Activated CD8-positive, alpha-beta memory T cell treated with anti-CD3 and anti-CD28 coated beads for 4 hours (primary cell): ENCODE data around the gene AGTRAP.

Experiments
- DNase-seq, 2 donors: peaks; one replicate each; pipeline ENCODE4 v3.0.0-alpha.2; 2020; ENCODE audit warnings: low read depth in 2 of 2

AGTRAP gene

DNA sequence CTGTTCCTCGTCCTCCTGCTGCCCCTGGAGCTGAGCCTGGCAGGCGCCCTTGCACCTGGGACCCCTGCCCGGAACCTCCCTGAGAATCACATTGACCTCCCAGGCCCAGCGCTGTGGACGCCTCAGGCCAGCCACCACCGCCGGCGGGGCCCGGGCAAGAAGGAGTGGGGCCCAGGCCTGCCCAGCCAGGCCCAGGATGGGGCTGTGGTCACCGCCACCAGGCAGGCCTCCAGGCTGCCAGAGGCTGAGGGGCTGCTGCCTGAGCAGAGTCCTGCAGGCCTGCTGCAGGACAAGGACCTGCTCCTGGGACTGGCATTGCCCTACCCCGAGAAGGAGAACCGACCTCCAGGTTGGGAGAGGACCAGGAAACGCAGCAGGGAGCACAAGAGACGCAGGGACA lies 29.6 kb upstream of the AGTRAP start:
- DNase-seq, result no peak

GRCh38 chr1:11707621-11708276 lies 28.2 kb upstream of the AGTRAP start:
- DNase-seq, result no peak

DNA sequence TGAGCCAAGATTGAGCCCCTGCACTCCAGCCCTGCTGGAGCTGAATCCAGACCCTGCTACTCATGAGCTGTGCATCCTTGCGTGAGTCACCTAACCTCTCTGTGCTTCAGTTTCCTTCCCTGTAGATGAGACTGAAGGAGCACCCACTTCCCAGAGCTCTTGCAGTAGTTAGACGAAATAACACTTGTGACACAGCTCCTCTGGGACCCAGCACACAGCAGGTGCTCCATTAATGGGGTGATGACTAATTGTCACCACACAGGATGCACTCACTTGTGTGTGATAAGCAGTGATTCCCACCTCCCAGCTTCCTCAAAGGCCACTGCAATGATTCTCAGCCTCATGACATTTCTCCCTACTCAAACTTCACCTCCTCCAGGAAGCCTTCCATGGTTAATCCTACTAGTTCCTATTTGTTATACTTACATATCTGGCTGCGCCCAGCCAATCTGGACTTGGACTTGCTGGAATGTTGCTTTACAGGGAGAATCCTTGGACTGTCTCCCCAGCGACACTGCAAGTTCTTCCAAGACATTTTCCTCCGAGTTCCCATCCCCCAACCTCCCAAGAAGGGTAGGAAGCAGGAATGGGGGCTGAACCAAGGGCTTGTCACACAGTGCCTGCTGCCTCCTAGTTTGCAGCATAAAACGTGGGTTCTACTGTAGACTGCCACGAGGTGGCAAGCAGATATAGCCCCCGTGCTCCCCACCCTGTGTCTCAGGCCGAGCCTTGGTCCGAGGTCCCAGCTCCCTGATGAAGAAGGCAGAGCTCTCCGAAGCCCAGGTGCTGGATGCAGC lies 27.2 kb upstream of the AGTRAP start:
- no peak for DNase-seq

- DNase-seq, result no peak
Observed at GRCh38 chr1:11711490-11711889, 24.4 kb upstream of the AGTRAP start.

DNA sequence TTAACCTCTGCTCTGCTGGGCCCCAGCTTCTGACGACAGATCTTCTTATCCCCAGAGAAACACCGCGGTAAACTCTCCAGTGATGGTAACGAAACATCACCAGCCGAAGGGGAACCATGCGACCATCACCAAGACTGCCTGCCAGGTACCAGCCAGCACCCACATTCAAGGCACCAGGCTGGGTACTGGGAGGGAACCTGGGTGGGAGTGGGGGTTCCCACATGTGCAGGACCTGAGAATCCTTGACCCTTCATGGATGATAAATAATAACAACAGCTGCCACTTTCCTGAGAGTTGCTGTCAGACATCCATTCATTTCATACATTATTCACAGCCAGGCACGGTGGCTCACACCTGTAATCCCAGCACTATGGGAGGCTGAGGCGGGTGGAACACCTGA lies 23.7 kb upstream of the AGTRAP start:
- DNase-seq, result no peak

GRCh38 chr1:11713095-11713494 lies 22.8 kb upstream of the AGTRAP start:
- DNase-seq, result no peak

DNA sequence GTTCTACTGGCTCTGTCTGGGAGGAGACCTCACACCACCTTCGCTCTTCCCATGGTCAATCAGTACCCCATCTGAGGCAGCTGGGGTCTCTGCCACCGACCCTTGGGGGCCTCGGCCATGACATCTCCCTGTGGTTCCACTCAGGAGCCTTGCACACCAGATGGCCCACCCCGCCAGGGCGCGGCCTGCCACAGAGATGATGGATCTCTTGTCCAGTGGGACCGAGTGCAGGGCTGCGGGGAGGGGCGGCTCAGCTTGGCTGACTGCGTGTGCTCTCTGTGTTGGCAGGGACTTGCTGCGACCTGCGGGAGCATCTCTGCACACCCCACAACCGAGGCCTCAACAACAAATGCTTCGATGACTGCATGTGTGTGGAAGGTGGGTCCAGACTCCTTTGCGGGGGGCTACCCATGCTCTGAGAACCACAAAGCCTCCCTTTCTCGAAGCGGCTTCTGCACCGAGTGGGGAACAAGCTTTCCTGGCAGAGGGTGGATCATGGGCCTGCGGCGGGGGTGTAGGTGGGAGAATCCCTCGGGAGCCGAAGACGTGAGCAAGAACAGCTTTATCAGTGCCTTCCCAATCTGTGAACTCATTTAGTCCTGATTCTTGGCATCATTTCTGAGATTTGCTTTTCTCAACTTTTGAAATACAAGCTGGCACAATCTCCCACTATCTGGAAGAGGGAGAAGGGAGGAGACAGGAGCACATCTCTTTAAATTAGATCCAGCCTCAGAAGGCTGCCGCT lies 20.9 kb upstream of the AGTRAP start:
- no peak for DNase-seq

- peak; percentile 74 for DNase-seq
Observed at GRCh38 chr1:11719313-11720032, 16.5 kb upstream of the AGTRAP start.

DNA sequence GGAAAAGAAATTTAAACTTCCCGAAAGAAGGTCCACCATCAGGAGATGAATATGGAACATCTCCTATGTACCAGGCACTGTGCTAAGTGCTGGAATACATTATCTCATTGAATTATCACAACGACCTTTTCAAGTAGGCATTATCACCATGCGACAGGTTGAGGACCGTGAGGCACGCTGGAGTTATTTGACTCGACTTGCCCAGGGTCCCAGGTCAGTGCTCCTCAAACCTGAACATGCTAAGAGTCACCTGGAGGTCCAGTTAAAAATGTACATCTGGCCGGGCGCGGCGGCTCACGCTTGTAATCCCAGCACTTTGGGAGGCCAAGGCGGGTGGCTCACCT lies 15.9 kb upstream of the AGTRAP start:
- no peak for DNase-seq

DNA sequence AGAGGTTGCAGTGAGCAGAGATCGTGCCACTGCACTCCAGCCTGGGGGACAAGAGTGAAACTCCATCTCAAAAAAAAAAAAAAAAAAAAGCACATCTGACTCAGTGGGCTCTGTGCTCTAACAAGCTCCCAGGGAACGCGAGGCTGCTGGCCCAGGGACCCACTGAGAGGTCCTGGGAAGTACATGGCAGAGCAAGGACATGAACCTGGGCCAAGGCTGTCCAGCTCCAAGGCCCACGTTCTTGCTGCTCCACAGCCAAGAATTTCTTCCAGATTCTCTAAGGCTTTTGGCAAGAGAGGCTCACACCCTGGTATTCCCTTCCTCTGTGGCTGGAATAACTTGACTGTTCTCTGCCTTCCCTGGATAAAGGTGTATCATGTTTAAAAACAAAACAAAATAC lies 15.4 kb upstream of the AGTRAP start:
- DNase-seq, result no peak

GRCh38 chr1:11721311-11721710 lies 14.6 kb upstream of the AGTRAP start:
- no peak for DNase-seq

DNA sequence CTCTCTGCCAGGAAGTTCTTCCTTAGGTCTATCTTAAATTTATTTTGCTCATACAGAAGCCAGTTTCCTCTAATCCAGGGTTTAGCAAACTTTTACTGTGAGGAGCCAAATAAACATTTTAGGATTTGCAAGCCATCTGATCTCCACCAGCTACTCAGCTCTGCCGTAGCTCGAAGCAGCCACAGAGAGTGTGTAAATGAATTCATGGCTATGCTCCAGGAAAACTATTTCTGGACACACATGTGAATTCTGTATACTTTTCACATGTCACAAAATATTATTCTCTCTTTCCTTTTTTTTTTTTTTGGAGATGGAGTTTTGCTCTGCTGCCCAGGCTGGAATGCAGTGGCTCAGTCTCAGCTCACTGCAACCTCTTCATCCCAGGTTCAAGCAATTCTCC lies 13.4 kb upstream of the AGTRAP start:
- DNase-seq, result no peak

DNA sequence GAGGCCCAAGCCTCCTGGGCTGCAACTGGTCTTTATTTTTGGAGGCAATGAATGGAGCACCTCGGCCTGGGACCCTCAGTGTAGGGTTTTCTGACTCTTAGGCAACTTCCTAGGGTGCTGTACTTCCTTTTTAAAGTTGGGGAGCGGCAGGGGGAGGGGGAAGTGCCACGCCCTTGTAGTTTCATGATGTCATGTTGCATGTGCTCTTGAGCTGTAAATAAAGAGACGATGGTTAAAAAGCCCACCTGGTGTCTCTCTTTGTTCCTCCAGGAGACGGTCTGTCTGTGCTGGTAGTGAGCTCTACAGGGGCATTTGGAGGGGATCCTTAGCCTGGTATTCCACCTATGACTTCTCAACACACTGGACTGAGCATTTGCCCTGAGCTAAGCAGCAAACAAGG lies 10.3 kb upstream of the AGTRAP start:
- no peak for DNase-seq

GRCh38 chr1:11727119-11727518 lies 8.8 kb upstream of the AGTRAP start:
- no peak for DNase-seq

DNA sequence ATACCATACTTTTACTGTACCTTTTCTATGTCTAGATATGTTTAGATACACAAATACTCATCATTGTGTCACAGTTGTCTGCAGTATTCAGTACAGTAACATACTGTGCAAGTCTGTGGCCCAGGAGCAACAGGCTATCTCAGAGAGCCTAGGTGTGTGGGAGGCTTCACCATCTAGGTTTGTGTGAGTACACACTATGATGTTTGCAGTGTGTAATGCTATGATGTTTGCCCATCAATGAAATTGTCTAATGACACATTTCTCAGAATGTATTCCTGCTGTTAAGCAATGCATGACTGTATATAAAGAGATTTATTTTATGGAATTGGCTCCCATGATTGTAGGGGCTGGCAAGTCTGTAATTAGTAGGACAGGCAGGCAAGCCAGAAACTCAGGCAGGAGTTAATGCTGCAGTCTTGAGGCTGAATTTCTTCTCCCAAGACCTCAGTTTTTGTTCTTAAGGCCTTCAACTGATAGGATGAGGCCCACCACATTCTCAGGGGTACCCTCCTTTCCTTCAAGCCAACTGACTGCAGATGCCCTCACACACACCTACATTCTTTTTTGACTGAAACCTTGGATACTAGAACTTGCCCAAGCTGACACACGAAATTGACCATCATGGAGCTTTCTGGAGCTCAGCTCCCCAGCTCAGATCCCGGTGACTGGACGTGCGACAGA lies 7.7 kb upstream of the AGTRAP start:
- no peak for DNase-seq

- DNase-seq, result no peak
Observed at GRCh38 chr1:11729155-11729497, 6.8 kb upstream of the AGTRAP start.

DNA sequence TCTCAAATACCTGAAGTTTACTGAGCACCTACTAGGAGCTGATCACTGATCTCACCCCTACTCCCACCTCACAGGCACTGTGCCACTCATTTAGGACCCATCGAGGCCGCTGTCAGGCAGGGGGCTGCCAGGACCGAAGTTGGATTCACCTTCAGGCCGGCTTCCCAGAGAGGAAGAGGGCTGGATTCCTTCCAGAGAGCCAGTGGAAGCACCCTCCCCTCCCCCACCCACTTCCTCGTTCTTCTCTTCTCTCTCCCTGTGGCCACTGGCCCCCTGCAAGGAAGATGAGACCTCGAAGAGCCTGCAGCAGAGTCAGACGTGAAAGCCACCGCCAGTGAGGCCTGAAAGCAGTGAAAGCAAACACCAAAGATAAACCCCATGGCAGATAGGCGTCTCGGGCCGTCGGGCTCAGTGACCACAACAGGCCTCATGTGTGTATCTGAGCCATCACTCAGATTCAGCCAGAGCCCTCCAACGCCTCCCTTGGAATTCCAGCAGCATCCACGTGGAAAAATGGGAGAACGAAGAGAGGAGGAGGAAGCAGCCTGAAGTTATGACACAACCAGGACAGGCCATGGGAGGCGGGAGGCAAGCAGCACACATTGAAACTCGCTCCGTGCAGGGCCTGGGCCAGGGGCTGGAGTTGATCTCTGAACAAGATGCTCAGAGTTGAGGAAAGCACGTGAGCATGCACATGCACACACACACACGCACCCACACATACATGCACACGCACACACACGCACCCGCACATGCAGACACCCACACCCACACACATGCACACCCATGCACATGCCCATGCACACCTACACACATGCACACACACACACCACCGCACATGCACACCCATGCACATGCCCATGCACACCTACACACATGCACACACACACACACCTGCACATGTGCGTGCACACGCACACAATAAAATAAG lies 6.2 kb upstream of the AGTRAP start:
- no peak for DNase-seq

- no peak for DNase-seq
Observed at GRCh38 chr1:11730429-11730891, 5.5 kb upstream of the AGTRAP start.

DNA sequence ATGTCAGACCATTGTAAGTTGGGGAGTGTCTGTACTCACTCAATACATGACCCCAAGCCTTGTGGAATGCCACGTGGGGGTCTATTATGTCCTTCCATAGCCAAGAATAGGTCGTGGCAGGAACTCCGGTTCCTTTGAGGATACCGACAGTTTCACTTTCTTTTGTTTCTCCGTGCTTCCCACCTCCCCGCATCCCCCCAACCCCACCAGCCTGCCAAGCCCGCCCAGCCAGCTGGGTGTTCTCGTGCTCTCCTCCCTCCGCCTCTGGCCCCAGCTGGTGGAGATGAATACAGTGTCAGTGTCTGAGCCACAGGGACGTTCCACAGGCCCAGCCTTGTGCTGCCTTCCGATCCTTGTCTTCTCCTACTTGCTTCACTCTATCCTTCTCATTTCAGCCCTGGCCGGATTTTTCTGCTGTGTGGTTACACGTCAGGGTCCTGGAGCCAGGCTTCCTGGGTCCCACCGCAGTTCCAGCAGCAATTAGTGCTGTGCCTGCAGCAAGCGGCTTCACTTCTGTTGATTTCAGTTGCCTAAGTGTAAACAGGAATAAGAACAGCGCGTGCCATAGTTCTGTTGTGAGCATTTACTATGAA lies 4.1 kb upstream of the AGTRAP start:
- no peak for DNase-seq

- no peak for DNase-seq
Observed at GRCh38 chr1:11733306-11733705, 2.6 kb upstream of the AGTRAP start.
